Panc1 (cell line): Measurements from ENCODE around the gene CBL.

ENCODE experiments used
- CTCF ChIP-seq: fragments of 450-650 bp; IDR thresholded peaks from 2 replicates; pipeline ENCODE4 v1.5.1; 2017; ENCODE audit warnings: mild to moderate bottlenecking
- POLR2AphosphoS5 ChIP-seq: IDR thresholded peaks from 2 replicates; pipeline ENCODE4 v1.6.1; 2012; ENCODE audit warnings: mild to moderate bottlenecking, low read depth, low read length, moderate library complexity
- SIN3A ChIP-seq: IDR thresholded peaks from 2 replicates; pipeline ENCODE4 v1.6.1; 2012; ENCODE audit warnings: low read depth, mild to moderate bottlenecking, low read length, moderate library complexity, borderline replicate concordance; ENCODE audit not compliant: insufficient read depth

GRCh38 chr11:119343726-119344125 lies 137.6 kb downstream of the CBL start:
- TF ChIP-seq CTCF = no peak
- TF ChIP-seq POLR2AphosphoS5 = no peak
- TF ChIP-seq SIN3A = no peak
